Heart left ventricle (tissue), 13 donors: ENCODE measurements around the gene SLC2A10.

Experiments
- POLR2A ChIP-seq, 2 donors: fragments of 450-650 bp; IDR thresholded peaks; one replicate each; pipeline ENCODE4 v1.6.1; 2017; ENCODE audit warnings: antibody characterized with exemption in 2 of 2, mild to moderate bottlenecking in 2 of 2, moderate library complexity in 2 of 2
- TF ChIP-seq, protein P1 (sequence below), 12 donors: fragments of 200-600 bp; sonication (generic) in 4 of 12; IDR thresholded peaks; one replicate each; pipeline versions ENCODE4 v1.5.0 to v1.8.0; 2018 to 2022; ENCODE audit warnings: antibody characterized with exemption in 12 of 12, mild to moderate bottlenecking in 5 of 12
- donor health status: ischemic (EF 13 %, LVEDD 7.1; RV severe dilation, severe dysfunction).
- donor health status: DM: no; HTN: yes; CAD: no.
- donor health status: DM: no; HTN: no; CAD: no.
- donor health status: ischemic (EF 25% LVEDD 6.9; RV normal size, moderate dysfunction).
- donor health status: ischemic (EF 25% LVEDD 5.7; RV mildly dilated, moderate dysfunction).
- donor health status: ischemic (EF 35%, LVEDD 5.7; RV mildly dilated, moderate dysfunction).
- donor health status: nonischemic (EF 11% LVEDD 7.7; RV severe dilation, severe dysfunction).
- donor health status: DM: yes; HTN: yes; CAD: no.
- donor health status: PGD.
- donor health status: ischemic (EF 29% LVEDD 5.4; RV normal size, mild dysfunction).
- donor health status: nonischemic (EF 23%, LVEDD 6.1; RV moderate dilation, normal function).

DNA sequence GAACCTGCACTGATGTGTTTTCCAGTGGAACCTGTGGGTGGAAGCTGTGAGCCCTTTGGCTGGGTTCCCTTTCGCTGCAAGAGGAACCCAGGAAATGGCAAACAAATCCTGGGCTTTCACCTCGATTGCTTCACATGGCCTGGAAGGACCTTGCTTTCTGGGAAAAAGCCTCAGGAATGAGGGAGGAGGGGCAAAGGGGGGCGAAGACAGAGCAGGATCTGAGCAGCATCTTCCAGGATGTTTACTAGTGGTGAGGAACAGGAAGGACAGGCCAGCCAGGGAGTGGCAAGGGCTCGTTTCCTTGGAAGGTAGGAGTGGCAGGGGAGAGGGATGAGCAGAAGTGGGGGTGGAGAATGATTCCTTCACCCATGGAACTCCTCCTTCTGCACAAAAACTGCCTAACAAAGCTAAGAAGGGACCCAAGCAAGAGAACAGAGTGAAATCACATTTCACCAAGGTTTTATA is 5.9 kb downstream of the SLC2A10 start:
- TF ChIP-seq, protein P1, sequence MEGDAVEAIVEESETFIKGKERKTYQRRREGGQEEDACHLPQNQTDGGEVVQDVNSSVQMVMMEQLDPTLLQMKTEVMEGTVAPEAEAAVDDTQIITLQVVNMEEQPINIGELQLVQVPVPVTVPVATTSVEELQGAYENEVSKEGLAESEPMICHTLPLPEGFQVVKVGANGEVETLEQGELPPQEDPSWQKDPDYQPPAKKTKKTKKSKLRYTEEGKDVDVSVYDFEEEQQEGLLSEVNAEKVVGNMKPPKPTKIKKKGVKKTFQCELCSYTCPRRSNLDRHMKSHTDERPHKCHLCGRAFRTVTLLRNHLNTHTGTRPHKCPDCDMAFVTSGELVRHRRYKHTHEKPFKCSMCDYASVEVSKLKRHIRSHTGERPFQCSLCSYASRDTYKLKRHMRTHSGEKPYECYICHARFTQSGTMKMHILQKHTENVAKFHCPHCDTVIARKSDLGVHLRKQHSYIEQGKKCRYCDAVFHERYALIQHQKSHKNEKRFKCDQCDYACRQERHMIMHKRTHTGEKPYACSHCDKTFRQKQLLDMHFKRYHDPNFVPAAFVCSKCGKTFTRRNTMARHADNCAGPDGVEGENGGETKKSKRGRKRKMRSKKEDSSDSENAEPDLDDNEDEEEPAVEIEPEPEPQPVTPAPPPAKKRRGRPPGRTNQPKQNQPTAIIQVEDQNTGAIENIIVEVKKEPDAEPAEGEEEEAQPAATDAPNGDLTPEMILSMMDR (IDR thresholded peaks at IDR 0.05) = no peak
- no peak for TF ChIP-seq POLR2A (IDR thresholded peaks at IDR 0.05)
